Naive thymus-derived CD4-positive, alpha-beta T cell (primary cell): ENCODE measurements around the gene RAD51B. TPM values are rescaled to one million over a fixed set of nuclear protein-coding genes. Genes with fewer than 3 reads are reported as not detected.

Experiments
- ATAC-seq: fragments of 150-1000 bp; cut with Tn5 transposase; 2 replicates; pipeline ENCODE4 v1.10.0; 2021; ENCODE audit warnings: mild to moderate bottlenecking, moderate library complexity
- CTCF ChIA-PET: fragments of 350-600 bp; sonication (Branson Sonifier 250); formaldehyde crosslinking; loops from one replicate; lab custom pipeline; 2021; ENCODE audit warnings: antibody characterized with exemption; lab: Charles Lee
- POLR2A ChIA-PET: fragments of 350-600 bp; sonication (Branson Sonifier 250); formaldehyde crosslinking; loops from one replicate; lab custom pipeline; 2021; ENCODE audit warnings: antibody characterized with exemption, inconsistent platforms; lab: Charles Lee
- DNase-seq, 9 donors: peaks; one replicate each; pipeline versions ENCODE4 v3.0.0 to v3.0.0-alpha.2; 2020 to 2022; ENCODE audit warnings: mixed read lengths in 1 of 9
- H3K27ac ChIP-seq: one replicate; pipeline ENCODE4 v1.7.0; 2013; ENCODE audit warnings: mild to moderate bottlenecking, low read depth, low read length, moderate library complexity
- H3K27me3 ChIP-seq, 2 donors: one replicate each; pipeline ENCODE4 v1.7.0; 2013; ENCODE audit warnings: low read length in 2 of 2, mild to moderate bottlenecking in 2 of 2, moderate library complexity in 2 of 2; ENCODE audit not compliant: control insufficient read depth in 2 of 2, insufficient read depth in 2 of 2
- H3K36me3 ChIP-seq, 3 experiments: 1 replicate in 2 of 3; 2 replicates in 1 of 3; pipeline ENCODE4 v1.7.0; 2013; ENCODE audit warnings: low read length in 3 of 3, mild to moderate bottlenecking in 3 of 3, moderate library complexity in 1 of 3; ENCODE audit not compliant: insufficient read depth in 3 of 3, control insufficient read depth in 2 of 3
- H3K4me1 ChIP-seq, 2 donors: one replicate each; pipeline ENCODE4 v1.7.0; 2013; ENCODE audit warnings: low read length in 2 of 2, mild to moderate bottlenecking in 2 of 2, moderate library complexity in 1 of 2; ENCODE audit not compliant: control insufficient read depth in 2 of 2, insufficient read depth in 2 of 2
- H3K4me3 ChIP-seq: 2 replicates; pipeline ENCODE4 v1.7.0; 2013; ENCODE audit warnings: mild to moderate bottlenecking, low read length
- H3K9me3 ChIP-seq, 3 experiments: 1 replicate in 2 of 3; 2 replicates in 1 of 3; pipeline ENCODE4 v1.7.0; 2013; ENCODE audit warnings: low read length in 3 of 3; ENCODE audit not compliant: control insufficient read depth in 2 of 3
- H3K27ac Mint-ChIP-seq, 9 donors: one replicate each; pipeline ENCODE4 v1.8.0; 2020 to 2022; ENCODE audit warnings: mixed read lengths in 9 of 9, mild to moderate bottlenecking in 8 of 9, moderate library complexity in 5 of 9, inconsistent platforms in 2 of 9
- H3K27me3 Mint-ChIP-seq, 5 donors: one replicate each; pipeline ENCODE4 v1.8.0; 2021 to 2022; ENCODE audit warnings: mixed read lengths in 5 of 5, mild to moderate bottlenecking in 1 of 5
- H3K36me3 Mint-ChIP-seq, 5 donors: one replicate each; pipeline ENCODE4 v1.8.0; 2020 to 2022; ENCODE audit warnings: mixed read lengths in 5 of 5, mild to moderate bottlenecking in 3 of 5, inconsistent platforms in 1 of 5
- H3K4me1 Mint-ChIP-seq, 7 donors: one replicate each; pipeline ENCODE4 v1.8.0; 2020 to 2022; ENCODE audit warnings: mixed read lengths in 7 of 7, mild to moderate bottlenecking in 3 of 7, inconsistent platforms in 1 of 7
- H3K4me3 Mint-ChIP-seq, 10 donors: one replicate each; pipeline ENCODE4 v1.8.0; 2020 to 2022; ENCODE audit warnings: mild to moderate bottlenecking in 10 of 10, mixed read lengths in 10 of 10, moderate library complexity in 6 of 10, inconsistent platforms in 2 of 10
- H3K9me3 Mint-ChIP-seq, 11 donors: one replicate each; pipeline ENCODE4 v1.8.0; 2020 to 2022; ENCODE audit warnings: mixed read lengths in 11 of 11, mild to moderate bottlenecking in 4 of 11, inconsistent platforms in 1 of 11, moderate library complexity in 1 of 11
- intact Hi-C, 2 donors: fragments of 100-400 bp; cut with micrococcal nuclease; formaldehyde crosslinking; loops; one replicate each; pipeline ENCODE4 v1.15.1; 2023
- polyA plus RNA-seq, 2 donors: library from polyadenylated mRNA; unstranded; fragments of 300-500 nt; fragmentation: Illumina TruSeq; gene quantifications; one replicate each; pipeline ENCODE4 v1.2.3, GENCODE V29; 2021
- total RNA-seq, 6 experiments: library from RNA in 5 of 6; stranded (reverse) in 5 of 6; gene quantifications; 1 replicate in 5 of 6; 2 replicates in 1 of 6; pipeline ENCODE4 v1.2.3 and lab custom pipeline; 2021 to 2026

The RAD51B gene
- total and polyA plus RNA-seq, 7 experiments from 2014 or later = 15.0 to 42.2 (median 28.8) TPM

DNA sequence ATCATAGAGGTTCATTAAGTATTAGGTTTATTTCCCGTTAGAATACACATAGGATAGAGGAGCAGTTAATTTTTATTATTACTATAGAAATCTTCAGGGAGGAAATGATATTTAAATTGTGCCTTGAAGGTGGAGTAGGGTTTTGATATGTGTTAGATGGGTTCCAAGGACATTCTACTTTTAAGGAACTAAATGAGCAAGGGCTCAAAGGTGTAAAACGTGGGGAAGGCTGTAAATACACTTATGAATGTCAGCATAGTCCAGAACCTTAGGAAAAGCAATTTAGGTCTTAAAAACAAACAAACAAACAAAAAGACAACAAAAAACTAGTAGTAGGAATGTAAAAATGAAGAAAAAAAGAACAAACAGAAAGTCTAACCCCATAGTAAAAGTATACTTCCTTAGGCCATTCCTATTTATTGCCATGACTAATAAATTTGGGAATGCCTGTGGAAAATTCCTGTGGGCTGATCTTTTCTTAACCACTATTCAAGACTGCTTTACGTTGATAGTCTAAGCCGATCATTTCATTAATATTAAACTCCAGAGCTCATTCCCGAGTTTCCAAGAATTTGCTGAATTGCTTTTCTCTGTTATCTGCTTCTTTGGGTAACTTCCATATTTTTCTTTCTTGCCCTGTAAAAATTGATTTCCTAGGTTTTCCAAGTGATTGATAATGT lies 180.3 kb downstream of the RAD51B start:
- Histone ChIP-seq H3K4me1 (no peaks in the 10 kb centered on the region), H3K27me3 (no peaks in the 10 kb centered on the region), H3K27ac (no peak overlapping the region), H3K36me3 (no peaks in the 10 kb centered on the region), H3K9me3 (no peaks in the 10 kb centered on the region), H3K4me3 (no peak overlapping the region)
- ATAC-seq (no peak), DNase-seq (no peak)
- POLR2A ChIA-PET = no interaction called here
- no peak overlapping the region for H3K27ac Mint-ChIP-seq
- H3K4me1 Mint-ChIP-seq = peaks cover 0 to 1% (median 0%) of the 10 kb centered on the region in 7 donors
- H3K9me3 Mint-ChIP-seq = peaks cover 0 to 5% (median 0%) of the 10 kb centered on the region in 11 donors
- no peaks in the 10 kb centered on the region for H3K27me3 Mint-ChIP-seq
- H3K4me3 Mint-ChIP-seq = no peak overlapping the region
- intact Hi-C loops = no loop called here
- CTCF ChIA-PET = no interaction called here
- peaks cover 0 to 14% (median 6%) of the 10 kb centered on the region in 5 donors for H3K36me3 Mint-ChIP-seq

DNA sequence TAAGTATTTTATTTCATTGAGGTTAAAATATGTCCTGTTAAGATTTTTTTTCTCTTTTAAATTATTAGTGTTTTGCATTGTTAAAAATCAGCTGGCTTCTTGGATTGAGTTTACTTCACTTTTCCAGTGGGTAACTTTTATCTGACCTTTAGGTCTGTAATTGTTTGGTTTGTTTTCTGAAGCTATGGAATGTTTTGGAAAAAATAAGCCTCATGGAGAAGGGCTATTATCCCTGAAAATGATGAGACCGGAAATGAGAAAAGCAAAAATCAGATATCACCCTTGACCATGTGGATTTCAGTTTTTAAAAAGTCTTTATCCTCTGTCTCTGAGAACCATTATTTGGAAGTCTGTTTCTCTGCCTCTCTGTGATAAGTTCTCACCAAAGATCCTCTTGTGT lies 180.9 kb downstream of the RAD51B start:
- H3K36me3 Mint-ChIP-seq = peaks cover 0 to 14% (median 7%) of the 10 kb centered on the region in 5 donors
- no peak overlapping the region for H3K27ac Mint-ChIP-seq

GRCh38 chr14:68008491-68008890 lies 188.9 kb downstream of the RAD51B start:
- no peak overlapping the region for H3K27ac ChIP-seq
- H3K4me3 ChIP-seq = no peak overlapping the region
- no peaks in the 10 kb centered on the region for H3K9me3 Mint-ChIP-seq
- H3K4me3 Mint-ChIP-seq = no peak overlapping the region
- intact Hi-C loops = no loop called here
- ChIA-PET CTCF (no interaction called here), POLR2A (no interaction called here)
- H3K27me3 ChIP-seq = no peaks in the 10 kb centered on the region
- H3K4me1 ChIP-seq = no peaks in the 10 kb centered on the region
- H3K27ac Mint-ChIP-seq = no peak overlapping the region
- H3K4me1 Mint-ChIP-seq = peaks cover 0 to 2% (median 0%) of the 10 kb centered on the region in 7 donors
- peaks cover 0 to 4% (median 0%) of the 10 kb centered on the region in 5 donors for H3K36me3 Mint-ChIP-seq
- no peaks in the 10 kb centered on the region for H3K27me3 Mint-ChIP-seq
- DNase-seq (no peak), ATAC-seq (no peak)
- H3K9me3 ChIP-seq = no peaks in the 10 kb centered on the region
- no peaks in the 10 kb centered on the region for H3K36me3 ChIP-seq

More for the DNA sequence above, 180.9 kb downstream of the RAD51B start:
- ATAC-seq (no peak), DNase-seq (no peak)
- Histone ChIP-seq H3K36me3 (no peaks in the 10 kb centered on the region), H3K9me3 (no peaks in the 10 kb centered on the region), H3K4me1 (no peaks in the 10 kb centered on the region), H3K4me3 (no peak overlapping the region), H3K27ac (no peak overlapping the region), H3K27me3 (no peaks in the 10 kb centered on the region)
- intact Hi-C loops = no loop called here
- Mint-ChIP-seq H3K27me3 (no peaks in the 10 kb centered on the region), H3K4me1 (peaks cover 0 to 1% (median 0%) of the 10 kb centered on the region in 7 donors), H3K4me3 (no peak overlapping the region), H3K9me3 (peaks cover 0 to 5% (median 0%) of the 10 kb centered on the region in 11 donors)
- ChIA-PET CTCF (no interaction called here), POLR2A (no interaction called here)

GRCh38 chr14:68011406-68012028 lies 191.9 kb downstream of the RAD51B start:
- H3K9me3 ChIP-seq = no peaks in the 10 kb centered on the region
- ChIA-PET CTCF (no interaction called here), POLR2A (no interaction called here)
- no peaks in the 10 kb centered on the region for H3K4me1 ChIP-seq
- no peak overlapping the region for H3K27ac ChIP-seq
- Mint-ChIP-seq H3K27me3 (no peaks in the 10 kb centered on the region), H3K9me3 (peaks cover 0 to 7% (median 0%) of the 10 kb centered on the region in 11 donors), H3K27ac (no peak overlapping the region), H3K4me3 (no peak overlapping the region), H3K36me3 (peaks cover 0 to 10% (median 6%) of the 10 kb centered on the region in 5 donors), H3K4me1 (peaks cover 0 to 2% (median 0%) of the 10 kb centered on the region in 7 donors)
- H3K4me3 ChIP-seq = no peak overlapping the region
- H3K36me3 ChIP-seq = no peaks in the 10 kb centered on the region
- DNase-seq (no peak), ATAC-seq (no peak)
- no peaks in the 10 kb centered on the region for H3K27me3 ChIP-seq
- intact Hi-C loops = no loop called here

GRCh38 chr14:68012871-68013270 lies 193.3 kb downstream of the RAD51B start:
- peaks cover 0 to 10% (median 6%) of the 10 kb centered on the region in 5 donors for H3K36me3 Mint-ChIP-seq
- intact Hi-C loops = no loop called here
- H3K9me3 ChIP-seq = no peaks in the 10 kb centered on the region
- CTCF ChIA-PET = no interaction called here
- no peaks in the 10 kb centered on the region for H3K27me3 Mint-ChIP-seq
- H3K9me3 Mint-ChIP-seq = peaks cover 0 to 7% (median 0%) of the 10 kb centered on the region in 11 donors
- POLR2A ChIA-PET = no interaction called here
- ATAC-seq (no peak), DNase-seq (no peak)
- no peaks in the 10 kb centered on the region for H3K27me3 ChIP-seq
- H3K4me3 Mint-ChIP-seq = no peak overlapping the region
- no peak overlapping the region for H3K27ac Mint-ChIP-seq
- H3K36me3 ChIP-seq = no peaks in the 10 kb centered on the region
- no peaks in the 10 kb centered on the region for H3K4me1 ChIP-seq
- no peak overlapping the region for H3K27ac ChIP-seq
- peaks cover 0 to 2% (median 0%) of the 10 kb centered on the region in 7 donors for H3K4me1 Mint-ChIP-seq
- no peak overlapping the region for H3K4me3 ChIP-seq

DNA sequence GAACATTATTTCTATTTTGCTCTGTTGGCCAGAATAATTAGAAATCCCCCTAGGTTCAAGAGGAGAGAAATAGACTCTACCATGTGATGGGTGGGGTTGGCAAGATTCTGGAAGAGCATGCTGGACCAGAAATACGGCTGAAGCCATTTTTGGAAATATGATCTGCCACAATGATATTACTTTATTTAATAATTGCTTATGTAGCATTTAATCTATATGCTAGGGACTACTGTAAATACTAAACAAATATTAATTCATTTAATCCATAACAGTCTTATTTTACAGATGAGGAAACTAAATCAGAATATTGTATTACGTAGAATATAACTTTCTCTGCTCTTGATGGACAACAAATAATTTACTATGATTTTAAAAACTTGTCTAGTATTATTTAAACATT lies 193.7 kb downstream of the RAD51B start:
- Histone ChIP-seq H3K4me3 (no peak overlapping the region), H3K36me3 (no peaks in the 10 kb centered on the region), H3K27ac (no peak overlapping the region), H3K9me3 (no peaks in the 10 kb centered on the region), H3K27me3 (no peaks in the 10 kb centered on the region), H3K4me1 (no peaks in the 10 kb centered on the region)
- Mint-ChIP-seq H3K9me3 (peaks cover 0 to 7% (median 0%) of the 10 kb centered on the region in 11 donors), H3K27ac (no peak overlapping the region), H3K4me1 (peaks cover 0 to 2% (median 0%) of the 10 kb centered on the region in 7 donors), H3K27me3 (no peaks in the 10 kb centered on the region), H3K4me3 (no peak overlapping the region), H3K36me3 (peaks cover 0 to 10% (median 6%) of the 10 kb centered on the region in 5 donors)
- ChIA-PET POLR2A (no interaction called here), CTCF (no interaction called here)
- no peak for DNase-seq
- intact Hi-C loops = no loop called here
- ATAC-seq = no peak
